ENCODE measurements around the gene SREBF1. TPM values are rescaled to one million over a fixed set of nuclear protein-coding genes. Genes with fewer than 3 reads are reported as not detected.
A peak's percentile ranks its signal among the peaks of the same experiment; 100 is the strongest.

The SREBF1 gene
- total and polyA plus RNA-seq, 2 of the 8 experiments (the other 6 are each of a cell fraction or from before 2014, with no cell fraction given) = 28.6 to 70.8 TPM

DNA sequence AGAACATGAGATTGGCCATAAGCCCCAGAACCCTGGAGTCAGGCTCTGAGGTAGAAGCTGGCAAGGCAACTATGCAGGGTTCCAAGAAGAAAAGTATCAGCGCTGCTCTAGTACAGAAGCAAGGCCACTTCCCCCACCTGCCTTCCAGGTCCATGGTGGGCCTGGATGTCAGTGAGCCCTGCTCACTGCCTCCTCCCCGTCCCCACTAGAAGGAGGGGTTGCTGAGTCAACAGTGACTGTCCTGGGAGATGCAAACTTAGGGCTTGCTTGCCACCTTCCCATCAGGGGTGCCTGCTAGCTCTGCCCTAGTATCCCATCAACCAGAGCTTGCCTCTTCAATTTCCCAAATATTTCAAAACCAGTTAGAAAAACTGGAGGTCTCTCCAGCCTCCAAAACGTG, 29.6 kb upstream of the SREBF1 start:
- no peak overlapping the region for H4K5ac ChIP-seq (ENCODE audit: insufficient read length, low read depth, low read length)
- peak overlapping the region; percentile 92; the same call in 1 of the 2 replicates for H2BK12ac ChIP-seq (ENCODE audit: low read depth, low read length)
- no peaks in the 10 kb centered on the region for H3K79me1 ChIP-seq (ENCODE audit: low read depth, low read length)
- no peaks in the 10 kb centered on the region for H3K23me2 ChIP-seq (ENCODE audit: low read depth, low read length)
- no peak for DNase-seq (ENCODE audit: low read depth in 1 of 2, low spot score in 2 of 2)
- H2BK5ac ChIP-seq (ENCODE audit: low read depth, low read length) = no peak overlapping the region
- no peaks in the 10 kb centered on the region for H4K20me1 ChIP-seq (replicated peaks in 1 of 2; ENCODE audit: control insufficient read depth in 1 of 2, insufficient read depth in 2 of 2, low read length in 2 of 2)
- no peak overlapping the region for H3K27ac ChIP-seq (ENCODE audit: low read depth, low read length)
- no peak overlapping the region for H3K9ac ChIP-seq (replicated peaks in 1 of 4; ENCODE audit: extremely low read depth in 1 of 4, low read depth in 3 of 4, low read length in 3 of 4)
- no peaks in the 10 kb centered on the region for H3K79me2 ChIP-seq (ENCODE audit: control insufficient read depth in 1 of 2, insufficient read depth in 2 of 2, low read length in 2 of 2)
- no peak overlapping the region for H4K91ac ChIP-seq (replicated peaks; ENCODE audit: insufficient read length, low read length)
- H3K9me3 ChIP-seq (ENCODE audit: insufficient read depth in 2 of 2, low read depth in 1 of 2, low read length in 1 of 2) = no peaks in the 10 kb centered on the region
- H3K4me1 ChIP-seq (replicated peaks in 1 of 4; ENCODE audit: control insufficient read depth in 3 of 4, insufficient read depth in 4 of 4, low read length in 3 of 4) = peaks cover 3 to 14% (median 11%) of the 10 kb centered on the region in 4 experiments
- peaks cover 0 to 6% (median 3%) of the 10 kb centered on the region in 4 experiments; a peak in 2 of 7 replicates for H3K27me3 ChIP-seq (replicated peaks in 1 of 4; ENCODE audit: control insufficient read depth in 3 of 4, extremely low read depth in 1 of 4, insufficient read depth in 3 of 4, low read length in 3 of 4)
- no peak for FAIRE-seq
- no peak overlapping the region for H3K14ac ChIP-seq (ENCODE audit: insufficient read length)
- 69% methylated on average over 3 of the region's 3 CpGs; no CpG with 5 or more reads in 1 of the 2 experiments for WGBS, 2 experiments (ENCODE audit: extremely low coverage in 1 of 2, insufficient coverage in 1 of 2, insufficient read length in 1 of 2, insufficient replicate concordance in 2 of 2, low coverage in 1 of 2, low lambda C conversion rate in 2 of 2, missing lambda C conversion rate in 1 of 2)
- 0 out of 2 replicates have a peak overlapping the region, but pooled peaks have one; percentile 42 for H2AK5ac ChIP-seq (ENCODE audit: low read depth, low read length)
- H3K4ac ChIP-seq (replicated peaks; ENCODE audit: insufficient read length, low read depth, low read length) = no peak overlapping the region
- no peak overlapping the region for H3K56ac ChIP-seq (replicated peaks; ENCODE audit: insufficient read length, low read depth, low read length)
- no peak overlapping the region for H2BK15ac ChIP-seq (ENCODE audit: low read length)
- no peak overlapping the region for H3K4me3 ChIP-seq (ENCODE audit: extremely low read depth in 1 of 4, insufficient read depth in 2 of 4, low read depth in 3 of 4, low read length in 4 of 4)
- ChIA-PET CTCF (ENCODE audit: partially characterized antibody) (interaction anchor here (0.7 to 26.2 kb wide), 9 partner anchors 8 to 186 kb away, joined by 3 to 404 read pairs (median 4); no protein-coding TSS in a partner anchor), POLR2A (ENCODE audit: partially characterized antibody) (interaction anchor here (0.8 to 4.4 kb wide), 3 partner anchors 13 to 55 kb away, joined by 3 to 21 read pairs (median 3); partner anchors contain the start of gene SREBF1)
- H3K4me2 ChIP-seq (ENCODE audit: insufficient read depth in 1 of 2, low read depth in 2 of 2, low read length in 2 of 2) = no peak overlapping the region
- no peak overlapping the region for H2BK20ac ChIP-seq (ENCODE audit: low read length)
- no peak overlapping the region for H4K8ac ChIP-seq (ENCODE audit: extremely low read depth, insufficient read depth, low read length)
- no peak overlapping the region for H3K23ac ChIP-seq (ENCODE audit: insufficient read length)
- no peak overlapping the region for H2BK120ac ChIP-seq (replicated peaks; ENCODE audit: low read depth, low read length)
- H3K36me3 ChIP-seq (ENCODE audit: control insufficient read depth in 2 of 4, insufficient read depth in 4 of 4, low read length in 3 of 4) = no peaks in the 10 kb centered on the region
- H3K18ac ChIP-seq (ENCODE audit: extremely low read depth, low read length) = no peak overlapping the region
- peak; percentile 88 for TF ChIP-seq BACH1 (IDR thresholded peaks at IDR 0.05; ENCODE audit: low read length)
- TF ChIP-seq MAX (IDR thresholded peaks at IDR 0.05) = no peak
- no peak overlapping the region for H2AFZ ChIP-seq (ENCODE audit: low read length)
